Spleen (tissue), 7 donors: Measurements from ENCODE around the gene PBRM1.

Experiments
- POLR2AphosphoS5 ChIP-seq, 3 donors: sonication (generic); formaldehyde crosslinking; IDR thresholded peaks; one replicate each; pipeline ENCODE4 v1.5.1; 2017; ENCODE audit warnings: antibody characterized with exemption in 3 of 3
- TF ChIP-seq, protein P1 (sequence below), 11 experiments: fragments of 200-600 bp in 7 of 11; fragments of 450-650 bp in 4 of 11; sonication (generic) in 4 of 11; IDR thresholded peaks in 8 of 11; conservative IDR thresholded peaks in 3 of 11; 1 replicate in 7 of 11; 2 replicates in 4 of 11; pipeline versions ENCODE4 v1.4.0 to v1.8.0; 2016 to 2021; ENCODE audit warnings: antibody characterized with exemption in 11 of 11, inconsistent platforms in 4 of 11, mild to moderate bottlenecking in 1 of 11
- donor health status: DM: no; HTN: no; CAD: no; lungs with moderate emphysema.
- donor health status: DM: no; HTN: no; CAD: no.
- donor health status: DM: no; HTN: no; CAD: no.

DNA sequence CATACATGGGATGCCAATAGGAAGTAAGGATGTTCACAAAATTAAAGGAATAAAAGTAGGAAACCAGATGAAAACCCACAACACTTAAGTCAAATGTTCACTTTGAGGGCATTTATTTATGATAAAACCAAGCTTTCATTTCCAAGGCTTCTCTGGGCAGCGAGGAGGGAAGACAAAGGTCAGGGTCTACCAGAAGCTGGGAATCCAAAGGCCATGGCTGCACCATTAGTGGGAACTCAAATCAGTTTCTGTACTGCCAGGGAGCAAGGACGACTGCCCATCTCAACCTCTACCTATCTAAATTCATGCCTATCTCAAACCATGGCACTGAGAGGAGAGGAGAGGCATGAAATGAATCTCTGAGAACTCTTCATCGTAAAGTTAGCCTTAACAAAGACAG is 22.6 kb downstream of the PBRM1 start:
- TF ChIP-seq, protein P1, sequence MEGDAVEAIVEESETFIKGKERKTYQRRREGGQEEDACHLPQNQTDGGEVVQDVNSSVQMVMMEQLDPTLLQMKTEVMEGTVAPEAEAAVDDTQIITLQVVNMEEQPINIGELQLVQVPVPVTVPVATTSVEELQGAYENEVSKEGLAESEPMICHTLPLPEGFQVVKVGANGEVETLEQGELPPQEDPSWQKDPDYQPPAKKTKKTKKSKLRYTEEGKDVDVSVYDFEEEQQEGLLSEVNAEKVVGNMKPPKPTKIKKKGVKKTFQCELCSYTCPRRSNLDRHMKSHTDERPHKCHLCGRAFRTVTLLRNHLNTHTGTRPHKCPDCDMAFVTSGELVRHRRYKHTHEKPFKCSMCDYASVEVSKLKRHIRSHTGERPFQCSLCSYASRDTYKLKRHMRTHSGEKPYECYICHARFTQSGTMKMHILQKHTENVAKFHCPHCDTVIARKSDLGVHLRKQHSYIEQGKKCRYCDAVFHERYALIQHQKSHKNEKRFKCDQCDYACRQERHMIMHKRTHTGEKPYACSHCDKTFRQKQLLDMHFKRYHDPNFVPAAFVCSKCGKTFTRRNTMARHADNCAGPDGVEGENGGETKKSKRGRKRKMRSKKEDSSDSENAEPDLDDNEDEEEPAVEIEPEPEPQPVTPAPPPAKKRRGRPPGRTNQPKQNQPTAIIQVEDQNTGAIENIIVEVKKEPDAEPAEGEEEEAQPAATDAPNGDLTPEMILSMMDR (IDR thresholded peaks at IDR 0.05 in 8 of 11, conservative IDR thresholded peaks at IDR 0.05 in 3 of 11) = no peak
- no peak for TF ChIP-seq POLR2AphosphoS5 (IDR thresholded peaks at IDR 0.05)
